D721Med (cell line): ENCODE data around the gene SDCCAG8.

Experiments used
- DNase-seq: peaks from one replicate; pipeline ENCODE4 v3.0.0; 2011; ENCODE audit warnings: low spot score; ENCODE audit not compliant: insufficient read length
- FAIRE-seq: peaks from 2 replicates; lab custom pipeline; 2011; peaks lifted over from hg19 to GRCh38; lab: Jason Lieb, UNC
- CTCF ChIP-seq: IDR thresholded peaks from 2 replicates; pipeline ENCODE4 v1.5.1; 2012; ENCODE audit warnings: mild to moderate bottlenecking, control low read depth; ENCODE audit not compliant: insufficient read depth; ENCODE audit errors: missing control alignments

Gene SDCCAG8

GRCh38 chr1:243246916-243247315, 8.9 kb upstream of the SDCCAG8 start:
- no peak for DNase-seq
- TF ChIP-seq CTCF, result no peak
- peak; percentile 48 for FAIRE-seq

GRCh38 chr1:243247901-243248300, 7.9 kb upstream of the SDCCAG8 start:
- no peak for TF ChIP-seq CTCF
- DNase-seq (no peak), FAIRE-seq (no peak)

GRCh38 chr1:243249214-243249613, 6.6 kb upstream of the SDCCAG8 start:
- DNase-seq (no peak), FAIRE-seq (no peak)
- TF ChIP-seq CTCF, result no peak

GRCh38 chr1:243250102-243250501, 5.7 kb upstream of the SDCCAG8 start:
- DNase-seq (no peak), FAIRE-seq (peak; percentile 88)
- TF ChIP-seq CTCF, result no peak

- TF ChIP-seq CTCF, result no peak
- no peak for FAIRE-seq
- no peak for DNase-seq
Observed at GRCh38 chr1:243251539-243251938, 4.3 kb upstream of the SDCCAG8 start.

GRCh38 chr1:243253211-243253925, 2.5 kb upstream of the SDCCAG8 start:
- DNase-seq (no peak), FAIRE-seq (peak; percentile 66)
- TF ChIP-seq CTCF, result no peak

- peak; percentile 44 for FAIRE-seq
- no peak for DNase-seq
- TF ChIP-seq CTCF, result no peak
Observed at GRCh38 chr1:243253926-243254232, 2.0 kb upstream of the SDCCAG8 start.
